ENCODE results near the gene RETSAT. TPM values are rescaled to one million over a fixed set of nuclear protein-coding genes. Genes with fewer than 3 reads are reported as not detected.
"Not testable (repeated sequence)": the region's sequence is repeated elsewhere in the genome, so short reads cannot be mapped to it uniquely, and the experiment has no call there.

The RETSAT gene
- total RNA-seq, 2 donors from 2014 or later: 26.8 to 31.8 TPM

DNA sequence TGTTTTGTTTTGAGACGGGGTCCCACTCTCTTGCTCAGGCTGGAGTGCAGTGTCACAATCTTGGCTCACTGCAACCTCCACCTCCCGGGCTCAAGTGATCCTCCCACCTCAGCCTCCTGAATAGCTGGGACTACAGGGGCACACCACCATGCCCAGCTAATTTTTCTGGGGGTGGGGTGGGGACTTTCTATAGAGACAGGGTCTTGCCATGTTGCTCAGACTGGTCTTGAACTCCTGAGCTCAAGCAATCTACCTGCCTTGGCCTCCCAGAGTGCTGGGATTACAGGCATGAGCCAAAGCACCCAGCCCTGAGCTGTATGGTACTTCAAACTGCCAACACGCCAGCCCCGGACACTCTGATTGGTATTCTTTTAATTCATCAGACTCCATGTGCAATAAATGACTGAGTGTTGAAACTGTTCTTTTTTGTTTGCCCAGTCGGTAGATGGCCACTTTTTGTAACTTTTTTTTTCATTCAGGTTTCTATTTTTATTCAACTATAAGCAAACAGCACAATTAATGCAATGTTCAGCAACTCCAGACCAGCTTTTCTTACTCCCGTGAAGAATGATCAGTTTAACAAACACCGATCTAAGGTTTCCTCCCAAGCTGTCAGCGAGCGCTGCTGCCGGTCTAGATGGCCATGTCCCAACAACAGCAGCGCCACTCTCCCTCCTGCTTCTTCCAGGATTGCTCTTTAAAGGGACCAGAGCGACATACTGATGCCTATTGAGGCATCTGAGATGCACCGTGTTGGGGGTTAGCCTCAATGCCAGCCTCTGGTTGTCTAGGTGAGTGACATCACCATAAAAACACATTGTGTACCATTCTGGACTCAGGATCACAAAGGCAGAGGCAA lies 14.1 kb downstream of the RETSAT start:
- Mint-ChIP-seq H3K9me3 (no peaks in the 10 kb centered on the region), H3K27ac (no peak overlapping the region), H3K36me3 (ENCODE audit: insufficient read depth in 2 of 2) (peaks cover 0 to 2% of the 10 kb centered on the region in 2 donors), H3K27me3 (ENCODE audit: low read depth) (no peaks in the 10 kb centered on the region), H3K4me3 (no peak overlapping the region), H3K4me1 (ENCODE audit: low read depth) (no peaks in the 10 kb centered on the region)
- ATAC-seq (replicated peaks in 1 of 2): no peak
- no peak for DNase-seq

DNA sequence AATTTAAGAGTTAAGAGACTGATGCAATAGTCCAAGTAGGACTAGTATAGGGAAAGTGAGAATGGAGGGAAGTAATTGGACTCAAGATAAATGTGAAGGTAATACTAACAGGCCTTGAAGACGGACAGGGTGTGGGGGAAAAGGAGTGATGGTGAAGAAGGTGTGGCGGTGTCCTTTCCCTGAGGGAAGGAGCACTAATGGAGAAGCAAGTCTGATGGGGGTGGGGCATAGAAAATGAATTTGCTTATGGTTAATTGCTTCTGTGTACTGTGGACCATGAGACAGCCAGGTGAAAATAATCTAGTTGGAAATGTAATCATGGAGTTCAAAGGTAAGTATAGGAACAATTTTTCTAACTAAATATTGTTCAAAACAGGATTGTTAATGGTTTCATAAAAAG lies 19.4 kb downstream of the RETSAT start:
- ATAC-seq (replicated peaks in 1 of 2) (no peak), DNase-seq (no peak)
- Mint-ChIP-seq H3K4me1 (ENCODE audit: low read depth) (peaks cover 19% of the 10 kb centered on the region), H3K27ac (no peak overlapping the region), H3K9me3 (no peaks in the 10 kb centered on the region), H3K36me3 (ENCODE audit: insufficient read depth in 2 of 2) (no peaks in the 10 kb centered on the region), H3K4me3 (no peak overlapping the region), H3K27me3 (ENCODE audit: low read depth) (no peaks in the 10 kb centered on the region)

DNA sequence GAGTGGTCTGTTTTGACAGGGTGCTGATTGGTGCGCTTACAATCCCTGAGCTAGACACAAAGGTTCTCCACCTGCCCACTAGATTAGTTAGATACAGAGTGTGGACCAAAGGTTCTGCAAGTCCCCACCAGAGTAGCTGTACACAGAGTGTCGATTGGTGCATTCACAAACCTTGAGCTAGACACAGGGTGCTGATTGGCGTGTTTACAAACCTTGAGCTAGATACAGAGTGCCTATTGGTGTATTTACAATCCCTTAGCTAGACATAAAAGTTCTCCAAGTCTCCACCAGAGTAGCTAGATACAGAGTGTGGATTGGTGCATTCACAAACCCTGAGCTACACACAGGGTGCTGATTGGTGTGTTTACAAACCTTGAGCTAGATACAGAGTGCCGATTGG lies 20.5 kb downstream of the RETSAT start:
- DNase-seq; H3K27me3 Mint-ChIP-seq (ENCODE audit: low read depth); H3K27ac Mint-ChIP-seq; H3K4me3 Mint-ChIP-seq; H3K36me3 Mint-ChIP-seq (ENCODE audit: insufficient read depth in 2 of 2); H3K9me3 Mint-ChIP-seq; ATAC-seq (replicated peaks in 1 of 2): not testable (repeated sequence)
- H3K4me1 Mint-ChIP-seq (ENCODE audit: low read depth): peaks cover 29% of the 10 kb centered on the region

DNA sequence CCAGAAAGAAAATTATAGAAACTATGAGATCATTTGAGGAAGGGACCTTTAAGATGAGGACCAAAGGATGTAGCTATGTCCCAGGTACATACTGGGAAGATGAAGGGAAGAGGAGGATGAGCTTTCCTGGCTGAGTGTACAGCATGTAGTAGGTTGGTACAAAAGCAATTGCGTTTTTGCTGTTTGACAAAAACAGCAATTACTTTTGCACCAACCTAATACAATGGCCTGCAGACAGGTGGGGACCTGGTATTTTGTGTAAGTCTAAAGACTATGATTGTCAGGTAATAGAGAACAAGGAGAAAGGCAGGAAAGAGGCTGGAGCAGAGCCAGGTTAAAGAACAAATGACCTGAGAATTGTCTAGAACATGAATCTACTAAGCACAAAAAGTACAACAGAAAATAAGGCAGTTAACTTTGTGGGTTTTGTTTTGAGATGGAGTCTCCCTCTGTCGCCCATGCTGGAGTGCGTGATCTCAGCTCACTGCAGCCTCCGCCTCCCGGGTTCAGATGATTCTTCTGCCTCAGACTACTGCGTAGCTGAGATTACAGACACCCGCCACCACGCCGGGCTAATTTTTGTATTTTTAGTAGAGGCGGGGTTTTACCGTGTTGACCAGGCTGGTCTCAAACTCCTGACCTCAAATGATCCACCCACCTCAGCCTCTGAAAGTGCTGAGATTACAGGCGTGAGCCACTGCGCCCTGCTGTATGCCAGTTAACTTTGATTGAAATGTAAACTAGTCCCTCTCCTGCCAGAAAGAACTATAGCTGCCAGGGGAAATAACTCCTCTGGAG lies 23.3 kb downstream of the RETSAT start:
- peak in 1 of 2 donors; percentile 45 for DNase-seq
- Mint-ChIP-seq H3K36me3 (ENCODE audit: insufficient read depth in 2 of 2) (peaks cover 16 to 23% of the 10 kb centered on the region in 2 donors), H3K27ac (peak overlapping the region; percentile 23), H3K9me3 (peaks cover 0 to 2% of the 10 kb centered on the region in 2 donors), H3K4me1 (ENCODE audit: low read depth) (peaks cover 37% of the 10 kb centered on the region), H3K4me3 (peak overlapping the region in 1 of 2 donors; percentile 20), H3K27me3 (ENCODE audit: low read depth) (no peaks in the 10 kb centered on the region)
- peak in 1 of 2 donors; percentile 8 for ATAC-seq (replicated peaks in 1 of 2)

DNA sequence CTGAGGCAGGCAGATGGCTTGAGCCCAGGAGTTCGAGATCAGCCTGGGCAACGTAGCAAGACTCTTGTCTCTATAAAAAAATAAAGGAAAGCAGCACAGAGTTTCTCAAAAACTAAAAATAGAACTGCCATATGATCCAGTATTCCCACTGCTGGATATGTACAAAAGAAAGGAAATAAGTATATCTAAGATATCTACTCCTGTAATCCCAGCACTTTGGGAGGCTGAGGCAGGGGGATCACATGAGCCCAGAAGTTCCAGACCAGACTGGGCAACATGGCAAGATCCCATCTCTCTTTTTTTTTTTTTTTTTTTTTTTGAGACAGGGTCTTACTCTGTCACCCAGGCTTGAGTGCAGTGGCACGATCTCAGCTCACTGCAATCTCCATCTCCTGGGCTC lies 24.6 kb downstream of the RETSAT start:
- ATAC-seq (replicated peaks in 1 of 2); H3K27me3 Mint-ChIP-seq (ENCODE audit: low read depth); H3K9me3 Mint-ChIP-seq; DNase-seq; H3K27ac Mint-ChIP-seq: not testable (repeated sequence)
- Mint-ChIP-seq H3K4me3 (peak overlapping the region in 1 of 2 donors; percentile 98), H3K36me3 (ENCODE audit: insufficient read depth in 2 of 2) (peaks cover 19 to 34% of the 10 kb centered on the region in 2 donors), H3K4me1 (ENCODE audit: low read depth) (peaks cover 46% of the 10 kb centered on the region)

DNA sequence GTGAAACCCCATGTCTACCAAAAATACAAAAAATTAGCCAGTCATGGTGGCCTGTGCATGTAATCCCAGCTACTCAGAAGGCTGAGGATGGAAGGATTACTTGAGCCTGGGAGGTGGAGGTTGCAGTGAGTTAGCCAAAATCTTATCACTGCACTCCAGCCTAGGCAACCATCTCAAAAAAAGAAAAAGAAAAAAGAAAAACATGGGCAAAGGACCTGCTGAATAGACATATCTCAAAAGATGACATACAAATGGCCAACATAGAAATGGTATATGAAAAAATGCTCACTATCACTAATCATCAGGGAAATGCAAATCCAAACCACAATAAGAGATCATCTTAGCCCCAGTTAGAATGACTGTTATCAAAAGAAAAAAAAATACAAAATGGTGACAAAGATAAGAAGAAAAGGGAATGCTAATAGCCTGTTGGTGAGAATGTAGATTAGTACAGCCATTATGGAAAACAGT lies 25.1 kb downstream of the RETSAT start:
- Mint-ChIP-seq H3K9me3 (peaks cover 0 to 2% of the 10 kb centered on the region in 2 donors), H3K36me3 (ENCODE audit: insufficient read depth in 2 of 2) (peaks cover 19 to 35% of the 10 kb centered on the region in 2 donors), H3K4me1 (ENCODE audit: low read depth) (peaks cover 50% of the 10 kb centered on the region), H3K27ac (peak overlapping the region; percentile 92), H3K27me3 (ENCODE audit: low read depth) (no peaks in the 10 kb centered on the region), H3K4me3 (peak overlapping the region; percentile 98)
- ATAC-seq (replicated peaks in 1 of 2) (no peak), DNase-seq (no peak)

DNA sequence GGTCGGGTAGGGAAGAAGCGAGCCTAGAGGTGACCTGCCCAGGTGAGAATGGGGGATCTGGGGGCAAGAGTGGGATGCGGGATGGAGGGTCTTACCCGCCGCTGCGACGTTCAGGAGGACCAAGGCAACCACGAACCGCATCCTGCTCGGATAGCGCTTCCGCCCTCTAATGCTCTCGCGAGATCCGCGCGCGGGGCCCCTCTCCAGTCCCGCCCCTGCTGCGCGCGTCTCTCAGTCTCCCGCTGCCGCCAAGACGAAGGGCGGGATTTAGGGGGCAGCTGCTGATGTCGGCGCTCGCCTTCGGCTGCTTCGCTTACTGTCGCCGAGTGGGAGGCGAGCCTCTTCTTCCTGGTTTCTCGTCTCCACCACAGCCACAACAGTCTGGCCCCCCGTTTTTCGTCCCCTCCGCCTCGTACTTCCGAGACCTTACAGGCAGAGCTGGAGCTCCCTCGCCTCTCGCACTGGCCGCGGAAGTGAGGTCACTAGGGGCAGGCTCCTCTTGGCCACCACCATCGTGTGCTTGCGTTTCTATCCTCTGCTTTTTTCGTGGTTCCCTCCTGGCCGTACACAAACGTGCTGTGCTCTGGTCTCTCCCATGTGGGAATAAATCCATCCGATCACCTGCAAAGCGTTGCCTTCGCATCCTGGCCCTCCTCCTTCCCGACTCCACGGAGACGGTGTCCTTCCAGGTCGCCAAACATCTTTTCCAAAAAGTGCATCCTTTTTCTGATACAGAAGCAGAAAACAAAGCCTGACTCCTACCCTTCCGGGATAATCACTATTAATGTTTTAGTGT lies 26.3 kb downstream of the RETSAT start, which contains the start of gene TGOLN2:
TGOLN2 (minus strand) TSS at position 168 of the 796 bp plus-strand sequence; CDS start at position 141, 27 bp downstream.
- H3K27me3 Mint-ChIP-seq (ENCODE audit: low read depth): no peaks in the 10 kb centered on the region
- peaks cover 24 to 45% of the 10 kb centered on the region in 2 donors for H3K36me3 Mint-ChIP-seq (ENCODE audit: insufficient read depth in 2 of 2)
- peak; percentile 96 for DNase-seq
- H3K4me1 Mint-ChIP-seq (ENCODE audit: low read depth): peaks cover 62% of the 10 kb centered on the region
- H3K9me3 Mint-ChIP-seq: peaks cover 0 to 2% of the 10 kb centered on the region in 2 donors
- peak within 1 kb of the TSS; percentile 99 for H3K27ac Mint-ChIP-seq
- H3K4me3 Mint-ChIP-seq: peak within 1 kb of the TSS; percentile 98
- peak; percentile 90 to 92 for ATAC-seq (replicated peaks in 1 of 2)

DNA sequence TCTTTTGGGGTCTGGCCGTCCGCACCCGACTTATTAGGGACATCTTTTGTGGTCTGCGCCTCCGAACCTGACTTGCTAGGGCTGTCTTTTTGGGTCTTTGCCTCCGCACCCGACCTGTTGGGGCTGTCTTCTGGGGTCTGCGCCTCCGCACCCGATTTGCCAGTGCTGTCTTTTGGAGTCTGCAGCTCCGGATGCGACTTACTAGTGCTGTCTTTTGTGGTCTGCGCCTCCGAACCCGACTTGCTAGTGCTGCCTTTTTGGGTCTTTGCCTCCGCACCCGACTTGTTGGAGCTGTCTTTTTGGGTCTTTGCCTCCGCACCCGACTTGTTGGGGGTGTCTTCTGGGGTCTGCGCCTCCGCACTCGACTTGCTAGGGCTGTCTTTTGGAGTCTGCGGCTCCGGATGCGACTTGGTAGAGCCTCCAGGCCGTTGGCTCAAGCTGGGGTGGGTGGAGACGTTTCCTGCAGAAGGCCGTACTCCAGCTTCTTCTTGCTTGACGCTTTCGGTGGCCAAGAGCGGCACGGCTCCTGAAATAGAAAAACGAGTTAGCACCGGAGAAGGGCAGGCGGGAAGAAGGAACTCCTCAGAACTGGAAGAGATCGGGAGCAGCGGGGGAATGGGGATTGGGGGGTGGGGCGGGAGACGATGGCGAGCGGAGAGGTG lies 27.0 kb downstream of the RETSAT start:
- ATAC-seq (replicated peaks in 1 of 2) (peak; percentile 38 to 41), DNase-seq (peak; percentile 66 to 68)
- Mint-ChIP-seq H3K9me3 (peaks cover 0 to 2% of the 10 kb centered on the region in 2 donors), H3K27ac (peak overlapping the region; percentile 99), H3K27me3 (ENCODE audit: low read depth) (no peaks in the 10 kb centered on the region), H3K4me1 (ENCODE audit: low read depth) (peaks cover 70% of the 10 kb centered on the region), H3K36me3 (ENCODE audit: insufficient read depth in 2 of 2) (peaks cover 26 to 52% of the 10 kb centered on the region in 2 donors), H3K4me3 (peak overlapping the region; percentile 98)

DNA sequence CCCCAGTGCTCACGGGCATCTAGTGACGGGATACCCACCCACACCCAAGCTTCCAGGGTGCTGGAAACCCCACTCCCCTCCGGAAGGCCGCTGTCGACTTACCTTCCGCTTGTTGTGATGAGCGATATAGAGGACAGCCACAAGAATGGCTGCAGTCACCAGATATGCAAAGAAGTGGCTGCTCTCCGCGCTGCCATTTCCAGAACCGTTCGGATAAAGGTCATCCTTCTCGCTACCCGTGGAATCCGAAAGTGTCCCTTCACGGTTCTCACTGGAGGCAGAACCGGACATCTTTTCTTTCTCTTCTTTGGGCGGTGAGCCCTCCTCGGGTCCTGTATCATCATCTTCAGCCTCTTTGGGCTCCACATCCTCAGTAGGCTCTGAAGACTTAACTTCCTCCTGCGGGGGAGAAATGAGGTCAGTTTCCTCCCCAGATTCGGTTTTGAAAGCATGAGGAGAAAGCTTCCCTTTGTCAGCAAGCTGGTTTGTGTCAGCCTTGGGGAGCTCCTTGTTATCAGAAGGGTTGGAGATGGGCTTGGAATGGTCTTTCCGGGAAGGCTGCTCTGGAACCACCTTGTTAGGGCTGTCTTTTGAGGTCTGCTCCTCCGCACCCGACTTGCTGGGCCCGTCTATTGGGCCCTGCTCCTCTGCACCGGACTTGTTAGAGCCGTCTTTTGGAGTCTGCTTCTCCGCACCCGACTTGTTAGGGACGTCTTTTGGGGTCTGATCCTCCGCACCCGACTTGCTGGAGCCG lies 27.7 kb downstream of the RETSAT start:
- ATAC-seq (replicated peaks in 1 of 2): peak; percentile 40
- no peaks in the 10 kb centered on the region for H3K27me3 Mint-ChIP-seq (ENCODE audit: low read depth)
- peak; percentile 61 to 63 for DNase-seq
- peaks cover 72% of the 10 kb centered on the region for H3K4me1 Mint-ChIP-seq (ENCODE audit: low read depth)
- H3K4me3 Mint-ChIP-seq: peak overlapping the region; percentile 98
- H3K9me3 Mint-ChIP-seq: peaks cover 0 to 2% of the 10 kb centered on the region in 2 donors
- H3K36me3 Mint-ChIP-seq (ENCODE audit: insufficient read depth in 2 of 2): peaks cover 26 to 59% of the 10 kb centered on the region in 2 donors
- H3K27ac Mint-ChIP-seq: peak overlapping the region; percentile 99

DNA sequence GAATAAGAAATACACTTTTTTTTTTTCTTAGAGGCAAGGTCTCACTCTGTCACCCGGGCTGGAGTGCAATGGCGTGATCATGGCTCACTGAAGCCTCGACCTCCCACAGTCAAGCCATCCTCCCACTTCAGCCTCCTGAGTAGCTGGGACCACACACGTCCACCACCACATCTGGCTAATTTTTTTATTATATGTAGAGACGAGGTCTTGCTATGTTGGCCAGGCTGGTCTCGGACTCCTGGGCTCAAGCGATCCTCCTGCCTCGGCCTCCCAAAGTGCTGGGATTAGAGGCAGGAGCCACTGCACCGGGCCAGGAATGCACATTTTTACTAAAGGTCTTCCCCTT lies 28.9 kb downstream of the RETSAT start:
- no peaks in the 10 kb centered on the region for H3K27me3 Mint-ChIP-seq (ENCODE audit: low read depth)
- H3K4me1 Mint-ChIP-seq (ENCODE audit: low read depth): peaks cover 72% of the 10 kb centered on the region
- peak overlapping the region; percentile 99 for H3K27ac Mint-ChIP-seq
- H3K4me3 Mint-ChIP-seq: peak overlapping the region; percentile 98
- H3K9me3 Mint-ChIP-seq: peaks cover 0 to 2% of the 10 kb centered on the region in 2 donors
- H3K36me3 Mint-ChIP-seq (ENCODE audit: insufficient read depth in 2 of 2): peaks cover 31 to 71% of the 10 kb centered on the region in 2 donors
- no peak for ATAC-seq (replicated peaks in 1 of 2)
- no peak for DNase-seq

DNA sequence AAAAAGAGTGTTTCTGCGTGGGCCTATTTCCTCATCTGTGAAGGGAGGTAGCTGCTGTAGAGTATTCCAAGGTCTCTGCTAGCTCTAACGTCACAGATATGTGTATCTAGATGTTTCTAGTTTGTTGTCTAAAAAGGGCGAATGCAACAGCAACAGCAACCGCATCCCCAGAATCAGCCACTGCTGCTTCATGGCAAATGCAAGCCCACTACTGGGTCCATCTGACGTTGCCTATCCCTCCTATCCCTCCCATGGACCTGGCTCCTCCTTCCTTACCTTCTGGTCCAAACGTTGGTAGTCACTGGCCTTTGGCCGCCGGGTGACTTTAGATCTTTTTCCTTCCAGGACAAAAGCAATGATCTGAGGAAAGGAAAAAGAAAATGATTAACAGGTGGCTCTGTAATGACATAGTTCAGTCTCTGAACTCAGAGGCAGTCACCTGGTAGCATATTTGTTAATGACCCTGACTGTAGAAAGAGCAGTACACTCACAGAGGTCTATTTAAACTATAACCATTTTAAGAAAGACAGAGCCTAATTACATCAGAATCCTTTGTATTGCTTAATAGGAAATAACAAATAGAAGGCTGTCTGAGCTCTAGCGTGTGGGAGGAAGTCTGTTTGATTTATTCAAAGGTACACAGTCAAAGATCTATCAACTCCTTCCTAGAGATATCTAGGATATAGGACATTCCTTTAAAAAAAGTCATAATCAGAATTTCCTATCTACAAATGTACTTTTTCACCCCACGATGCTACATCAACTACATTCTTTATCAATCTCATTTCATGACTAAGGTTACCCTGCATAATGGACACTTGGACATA lies 29.5 kb downstream of the RETSAT start:
- no peak for ATAC-seq (replicated peaks in 1 of 2)
- peak overlapping the region; percentile 98 for H3K4me3 Mint-ChIP-seq
- no peaks in the 10 kb centered on the region for H3K27me3 Mint-ChIP-seq (ENCODE audit: low read depth)
- peaks cover 75% of the 10 kb centered on the region for H3K4me1 Mint-ChIP-seq (ENCODE audit: low read depth)
- no peak for DNase-seq
- H3K9me3 Mint-ChIP-seq: peaks cover 0 to 2% of the 10 kb centered on the region in 2 donors
- peaks cover 33 to 76% of the 10 kb centered on the region in 2 donors for H3K36me3 Mint-ChIP-seq (ENCODE audit: insufficient read depth in 2 of 2)
- H3K27ac Mint-ChIP-seq: peak overlapping the region; percentile 99
